Chondrocyte (in vitro differentiated cells): ENCODE results near the gene ADRA1B. TPM values are rescaled to one million over a fixed set of nuclear protein-coding genes. Genes with fewer than 3 reads are reported as not detected.
A peak's percentile ranks its signal among the peaks of the same experiment; 100 is the strongest.

Experiments used
- DNase-seq: peaks from one replicate; pipeline ENCODE4 v3.0.0; 2021; ENCODE audit warnings: mixed read lengths, low spot score
- H3K27ac Mint-ChIP-seq: one replicate; pipeline ENCODE4 v1.8.0; 2021; ENCODE audit warnings: mild to moderate bottlenecking, moderate library complexity, mixed read lengths; ENCODE audit not compliant: unreplicated experiment
- H3K27me3 Mint-ChIP-seq: 2 replicates; pipeline ENCODE4 v1.8.0; 2021; ENCODE audit warnings: low read depth, mixed read lengths
- H3K36me3 Mint-ChIP-seq: 2 replicates; pipeline ENCODE4 v1.8.0; 2021; ENCODE audit warnings: low read depth, mixed read lengths
- H3K4me1 Mint-ChIP-seq: 2 replicates; pipeline ENCODE4 v1.8.0; 2021; ENCODE audit warnings: low read depth, mild to moderate bottlenecking, mixed read lengths
- H3K4me3 Mint-ChIP-seq: one replicate; pipeline ENCODE4 v1.8.0; 2021; ENCODE audit warnings: mild to moderate bottlenecking, moderate library complexity, mixed read lengths; ENCODE audit not compliant: unreplicated experiment
- H3K9me3 Mint-ChIP-seq: 2 replicates; pipeline ENCODE4 v1.8.0; 2021; ENCODE audit warnings: low read depth, mixed read lengths
- CTCF ChIP-seq: fragments of 200-600 bp; sonication (generic); IDR thresholded peaks from 2 replicates; pipeline ENCODE4 v1.5.0; 2021; ENCODE audit warnings: antibody characterized with exemption, mild to moderate bottlenecking, moderate library complexity
- total RNA-seq: library from RNA; stranded (reverse); gene quantifications from 3 replicates; pipeline ENCODE4 v1.2.1, GENCODE V29; 2021

ADRA1B gene
- total RNA-seq, 1 donor from 2014 or later, result 0.72 TPM

- no peaks in the 10 kb centered on the region for H3K4me1 Mint-ChIP-seq
- peaks cover 8% of the 10 kb centered on the region for H3K9me3 Mint-ChIP-seq
- DNase-seq, result no peak
- H3K4me3 Mint-ChIP-seq, result no peak overlapping the region
- peaks cover 3% of the 10 kb centered on the region for H3K36me3 Mint-ChIP-seq
- H3K27me3 Mint-ChIP-seq, result peaks cover 57% of the 10 kb centered on the region
- H3K27ac Mint-ChIP-seq, result no peak overlapping the region
- peak; percentile 72 for TF ChIP-seq CTCF
These were observed 74.2 kb downstream of the ADRA1B start for GRCh38 chr5:159990506-159990905.

- no peak for DNase-seq
- peaks cover 3% of the 10 kb centered on the region for H3K36me3 Mint-ChIP-seq
- no peak overlapping the region for H3K27ac Mint-ChIP-seq
- H3K4me1 Mint-ChIP-seq, result no peaks in the 10 kb centered on the region
- H3K4me3 Mint-ChIP-seq, result no peak overlapping the region
- peaks cover 47% of the 10 kb centered on the region for H3K27me3 Mint-ChIP-seq
- TF ChIP-seq CTCF, result no peak
- H3K9me3 Mint-ChIP-seq, result peaks cover 8% of the 10 kb centered on the region
These were observed 76.3 kb downstream of the ADRA1B start for GRCh38 chr5:159992566-159992965.

GRCh38 chr5:159993194-159993593 lies 76.9 kb downstream of the ADRA1B start:
- Mint-ChIP-seq H3K4me1 (no peaks in the 10 kb centered on the region), H3K36me3 (peaks cover 3% of the 10 kb centered on the region), H3K9me3 (peaks cover 8% of the 10 kb centered on the region), H3K4me3 (no peak overlapping the region), H3K27ac (no peak overlapping the region), H3K27me3 (peaks cover 43% of the 10 kb centered on the region)
- DNase-seq, result no peak
- TF ChIP-seq CTCF, result no peak

GRCh38 chr5:159995907-159996306 lies 79.6 kb downstream of the ADRA1B start:
- Mint-ChIP-seq H3K27ac (no peak overlapping the region), H3K36me3 (peaks cover 3% of the 10 kb centered on the region), H3K9me3 (peaks cover 8% of the 10 kb centered on the region), H3K27me3 (peaks cover 44% of the 10 kb centered on the region), H3K4me3 (no peak overlapping the region), H3K4me1 (no peaks in the 10 kb centered on the region)
- no peak for TF ChIP-seq CTCF
- no peak for DNase-seq

- no peak overlapping the region for H3K4me3 Mint-ChIP-seq
- no peak for DNase-seq
- H3K4me1 Mint-ChIP-seq, result no peaks in the 10 kb centered on the region
- no peaks in the 10 kb centered on the region for H3K36me3 Mint-ChIP-seq
- no peak overlapping the region for H3K27ac Mint-ChIP-seq
- no peak for TF ChIP-seq CTCF
- peaks cover 32% of the 10 kb centered on the region for H3K27me3 Mint-ChIP-seq
- no peaks in the 10 kb centered on the region for H3K9me3 Mint-ChIP-seq
These were observed 85.2 kb downstream of the ADRA1B start for GRCh38 chr5:160001457-160001856.
